Psoas muscle (tissue), 8 donors: ENCODE results near the gene CLPTM1L. TPM values are rescaled to one million over a fixed set of nuclear protein-coding genes. Genes with fewer than 3 reads are reported as not detected.
A peak's percentile ranks its signal among the peaks of the same experiment; 100 is the strongest.

Source experiments
- ATAC-seq, 4 donors: fragments of 200-7000 bp; cut with Tn5 transposase; one replicate each; pipeline ENCODE4 v1.9.1; 2020; ENCODE audit warnings: moderate library complexity in 3 of 4, mild to moderate bottlenecking in 2 of 4
- DNase-seq, 2 donors: peaks; one replicate each; pipeline ENCODE4 v3.0.0-alpha.2; 2020
- H3K27ac ChIP-seq: fragments of 200-600 bp; one replicate; pipeline ENCODE4 v1.8.0; 2022
- H3K27me3 ChIP-seq, 3 donors: fragments of 200-600 bp in 1 of 3; one replicate each; pipeline versions ENCODE4 v1.6.1 to v1.8.0; 2013 to 2022; ENCODE audit warnings: low read length in 2 of 3, mild to moderate bottlenecking in 2 of 3, moderate library complexity in 1 of 3; ENCODE audit not compliant: insufficient read depth in 3 of 3
- H3K36me3 ChIP-seq, 2 donors: fragments of 200-600 bp in 1 of 2; one replicate each; pipeline versions ENCODE4 v1.6.1 to v1.8.0; 2013 to 2022; ENCODE audit warnings: low read depth in 1 of 2, mild to moderate bottlenecking in 1 of 2, moderate library complexity in 1 of 2; ENCODE audit not compliant: insufficient read depth in 1 of 2
- H3K4me1 ChIP-seq: fragments of 200-600 bp; one replicate; pipeline ENCODE4 v1.8.0; 2022
- H3K4me3 ChIP-seq: fragments of 200-600 bp; one replicate; pipeline ENCODE4 v1.8.0; 2022; ENCODE audit warnings: mild to moderate bottlenecking
- H3K9me3 ChIP-seq: fragments of 200-600 bp; one replicate; pipeline ENCODE4 v1.8.0; 2022
- CTCF ChIP-seq: fragments of 200-600 bp; IDR thresholded peaks from one replicate; pipeline ENCODE4 v1.8.0; 2022; ENCODE audit warnings: antibody characterized with exemption
- WGBS, 3 donors: extraction: QIAGEN DNeasy Blood & Tissue Kit; methylation state at CpG; one replicate each; pipeline versions ENCODE4 v1.1.6 to v1.1.7; 2013; 5-methylcytosine and 5-hydroxymethylcytosine counted together
- intact Hi-C, 2 donors: fragments of 100-400 bp; cut with DNase I; formaldehyde crosslinking; loops; one replicate each; pipeline versions ENCODE4 v1.11.0 to v1.14.2; 2022
- polyA plus RNA-seq, 3 donors: library from polyadenylated mRNA; stranded (reverse); fragments of 200-250 nt; gene quantifications; one replicate each; pipeline ENCODE4 v1.2.3, GENCODE V29; 2013
- total RNA-seq, 4 donors: library from RNA; stranded (reverse); fragmentation: NEBNext Ultra II Directional in 2 of 4; extraction: Animal tissue kit (Norgen Biotek cat#: 25700) in 2 of 4; gene quantifications; one replicate each; pipeline versions ENCODE4 v1.2.1 to v1.2.4, GENCODE V29; 2021 to 2023
- donor health status: healthy with polysubstance abuse.
- donor health status: DM: no; HTN: no; CAD: no; lungs with moderate emphysema.
- donor health status: Bipolar disorder and iron deficiency.
- donor health status: healthy.
- donor health status: DM: yes; HTN: yes; CAD: no.
- donor health status: DM: no; HTN: no; CAD: no.
- donor health status: DM: no; HTN: no; CAD: no.
- donor health status: DM: yes; HTN: yes; CAD: no.

CLPTM1L gene
- total and polyA plus RNA-seq, 7 donors: 24.2 to 92.4 (median 34.8) TPM

GRCh38 chr5:1298723-1299510, 46.0 kb downstream of the CLPTM1L start:
- WGBS, 3 donors: 74 to 78% (median 76%) methylated on average over 33 of the region's 33 CpGs
- DNase-seq (peak in 1 of 2 donors; percentile 34), ATAC-seq (no peak)
- Histone ChIP-seq H3K4me3 (no peak overlapping the region), H3K36me3 (no peaks in the 10 kb centered on the region), H3K27me3 (peaks cover 2 to 41% (median 23%) of the 10 kb centered on the region in 3 donors), H3K9me3 (peaks cover 4% of the 10 kb centered on the region), H3K27ac (no peak overlapping the region), H3K4me1 (no peaks in the 10 kb centered on the region)
- intact Hi-C loops: no loop called here
- no peak for TF ChIP-seq CTCF

GRCh38 chr5:1298067-1298551, 46.8 kb downstream of the CLPTM1L start:
- no peak for TF ChIP-seq CTCF

GRCh38 chr5:1297243-1297642, 47.7 kb downstream of the CLPTM1L start:
- intact Hi-C loops: no loop called here
- DNase-seq (peak in 1 of 2 donors; percentile 19), ATAC-seq (no peak)
- peaks cover 2 to 58% (median 27%) of the 10 kb centered on the region in 3 donors for H3K27me3 ChIP-seq
- TF ChIP-seq CTCF: no peak
- H3K9me3 ChIP-seq: no peaks in the 10 kb centered on the region
- 46 to 50% (median 48%) methylated on average over 4 of the region's 4 CpGs for WGBS, 3 donors
- H3K27ac ChIP-seq: no peak overlapping the region
- H3K4me3 ChIP-seq: no peak overlapping the region
- no peaks in the 10 kb centered on the region for H3K4me1 ChIP-seq
- no peaks in the 10 kb centered on the region for H3K36me3 ChIP-seq

More at GRCh38 chr5:1298067-1298551, 46.8 kb downstream of the CLPTM1L start:
- Histone ChIP-seq H3K4me1 (no peaks in the 10 kb centered on the region), H3K9me3 (peaks cover under 1% of the 10 kb centered on the region), H3K27ac (no peak overlapping the region), H3K36me3 (no peaks in the 10 kb centered on the region), H3K27me3 (peaks cover 2 to 49% (median 27%) of the 10 kb centered on the region in 3 donors), H3K4me3 (no peak overlapping the region)
- intact Hi-C loops: no loop called here
- WGBS, 3 donors: 82 to 87% (median 83%) methylated on average over 19 of the region's 19 CpGs
- ATAC-seq (no peak), DNase-seq (peak in 1 of 2 donors; percentile 36)

DNA sequence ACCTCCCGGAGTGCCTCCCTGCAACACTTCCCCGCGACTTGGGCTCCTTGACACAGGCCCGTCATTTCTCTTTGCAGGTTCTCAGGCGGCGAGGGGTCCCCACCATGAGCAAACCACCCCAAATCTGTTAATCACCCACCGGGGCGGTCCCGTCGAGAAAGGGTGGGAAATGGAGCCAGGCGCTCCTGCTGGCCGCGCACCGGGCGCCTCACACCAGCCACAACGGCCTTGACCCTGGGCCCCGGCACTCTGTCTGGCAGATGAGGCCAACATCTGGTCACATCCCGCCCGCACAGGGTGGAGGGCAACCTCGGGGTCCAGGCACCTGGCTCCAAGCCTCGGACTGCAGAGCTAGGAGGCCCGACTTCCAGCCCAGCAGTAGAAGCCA, 49.3 kb downstream of the CLPTM1L start:
- no peaks in the 10 kb centered on the region for H3K36me3 ChIP-seq
- ATAC-seq (no peak), DNase-seq (peak in 1 of 2 donors; percentile 43)
- TF ChIP-seq CTCF: no peak
- WGBS, 3 donors: 33 to 37% (median 37%) methylated on average over 22 of the region's 22 CpGs
- H3K9me3 ChIP-seq: no peaks in the 10 kb centered on the region
- H3K4me3 ChIP-seq: no peak overlapping the region
- intact Hi-C loops: no loop called here
- no peak overlapping the region for H3K27ac ChIP-seq
- peaks cover 2 to 65% (median 29%) of the 10 kb centered on the region in 3 donors for H3K27me3 ChIP-seq
- no peaks in the 10 kb centered on the region for H3K4me1 ChIP-seq
